Transverse colon (tissue), 4 donors: ENCODE data around the gene RABGAP1L. TPM values are rescaled to one million over a fixed set of nuclear protein-coding genes. Genes with fewer than 3 reads are reported as not detected.

Experiments used
- DNase-seq: peaks from one replicate; pipeline ENCODE4 v3.0.0-alpha.2; 2019
- H3K27ac ChIP-seq, 4 donors: fragments of 200-600 bp; sonication (generic); 2 replicates each; pipeline ENCODE4 v1.5.1; 2016 to 2018; ENCODE audit warnings: inconsistent platforms in 4 of 4
- H3K27me3 ChIP-seq: fragments of 200-600 bp; sonication (generic); 2 replicates; pipeline ENCODE4 v1.5.1; 2017; ENCODE audit warnings: inconsistent platforms
- H3K36me3 ChIP-seq, 4 donors: fragments of 200-600 bp; sonication (generic); 2 replicates each; pipeline ENCODE4 v1.5.1; 2017 to 2019; ENCODE audit warnings: inconsistent platforms in 4 of 4
- H3K4me1 ChIP-seq, 4 donors: fragments of 200-600 bp; sonication (generic); 2 replicates each; pipeline ENCODE4 v1.5.1; 2017 to 2020; ENCODE audit warnings: inconsistent platforms in 4 of 4
- H3K4me3 ChIP-seq, 4 donors: fragments of 200-600 bp; sonication (generic); 1 replicate in 1 of 4; 2 replicates in 3 of 4; pipeline versions ENCODE4 v1.5.1 to v1.6.1; 2017 to 2019; ENCODE audit warnings: inconsistent platforms in 4 of 4
- H3K9me3 ChIP-seq, 2 donors: fragments of 200-600 bp; sonication (generic); 2 replicates each; pipeline ENCODE4 v1.5.1; 2017 to 2019; ENCODE audit warnings: inconsistent platforms in 2 of 2
- EP300 ChIP-seq: sonication (generic); formaldehyde crosslinking; IDR thresholded peaks from one replicate; pipeline ENCODE4 v1.6.1; 2017; ENCODE audit warnings: antibody characterized with exemption, low read depth
- POLR2A ChIP-seq: fragments of 450-650 bp; IDR thresholded peaks from one replicate; pipeline ENCODE4 v1.6.1; 2016; ENCODE audit warnings: antibody characterized with exemption, mild to moderate bottlenecking, moderate library complexity
- POLR2AphosphoS5 ChIP-seq, 3 donors: sonication (generic); formaldehyde crosslinking; IDR thresholded peaks; one replicate each; pipeline ENCODE4 v1.6.1; 2016; ENCODE audit warnings: antibody characterized with exemption in 3 of 3
- WGBS, 2 donors: methylation state at CpG; one replicate each; pipeline ENCODE4 v1.1.5; 2018; ENCODE audit warnings: low coverage in 1 of 2; 5-methylcytosine and 5-hydroxymethylcytosine counted together
- in situ Hi-C, 4 donors: fragments of 200-750 bp; cut with MboI; loops; one replicate each; pipeline versions ENCODE4 v1.15.0 to v1.15.1; 2017; ENCODE audit warnings: low sequenced_read_pairs in 3 of 4, low pct_ligation_motif_present in 1 of 4, low pct_unique_long_range_greater_than_20kb in 1 of 4
- intact Hi-C: fragments of 100-400 bp; cut with DNase I; formaldehyde crosslinking; loops from one replicate; pipeline ENCODE4 v1.15.1; 2023; ENCODE audit warnings: low total_unique reads
- total RNA-seq, 4 donors: library from RNA; depleted of rRNA; stranded (reverse); fragments of >200 nt; gene quantifications; one replicate each; pipeline ENCODE4 v1.1.0, GENCODE V29; 2016
- TF ChIP-seq, protein P1 (sequence below), 5 experiments: fragments of 200-600 bp in 3 of 5; fragments of 450-650 bp in 2 of 5; sonication (generic) in 3 of 5; IDR thresholded peaks; 1 replicate in 2 of 5; 2 replicates in 3 of 5; pipeline ENCODE4 v1.5.1; 2016 to 2017; ENCODE audit warnings: antibody characterized with exemption in 5 of 5, inconsistent platforms in 3 of 5, mild to moderate bottlenecking in 2 of 5, moderate library complexity in 1 of 5

RABGAP1L gene
- total RNA-seq, 4 donors from 2014 or later = 68.9 to 127 (median 99.9) TPM

GRCh38 chr1:174956086-174956485, 796.8 kb downstream of the RABGAP1L start:
- in situ Hi-C loops = no loop called here
- H3K9me3 ChIP-seq = no peaks in the 10 kb centered on the region
- DNase-seq = no peak
- TF ChIP-seq EP300 = no peak
- TF ChIP-seq, protein P1, sequence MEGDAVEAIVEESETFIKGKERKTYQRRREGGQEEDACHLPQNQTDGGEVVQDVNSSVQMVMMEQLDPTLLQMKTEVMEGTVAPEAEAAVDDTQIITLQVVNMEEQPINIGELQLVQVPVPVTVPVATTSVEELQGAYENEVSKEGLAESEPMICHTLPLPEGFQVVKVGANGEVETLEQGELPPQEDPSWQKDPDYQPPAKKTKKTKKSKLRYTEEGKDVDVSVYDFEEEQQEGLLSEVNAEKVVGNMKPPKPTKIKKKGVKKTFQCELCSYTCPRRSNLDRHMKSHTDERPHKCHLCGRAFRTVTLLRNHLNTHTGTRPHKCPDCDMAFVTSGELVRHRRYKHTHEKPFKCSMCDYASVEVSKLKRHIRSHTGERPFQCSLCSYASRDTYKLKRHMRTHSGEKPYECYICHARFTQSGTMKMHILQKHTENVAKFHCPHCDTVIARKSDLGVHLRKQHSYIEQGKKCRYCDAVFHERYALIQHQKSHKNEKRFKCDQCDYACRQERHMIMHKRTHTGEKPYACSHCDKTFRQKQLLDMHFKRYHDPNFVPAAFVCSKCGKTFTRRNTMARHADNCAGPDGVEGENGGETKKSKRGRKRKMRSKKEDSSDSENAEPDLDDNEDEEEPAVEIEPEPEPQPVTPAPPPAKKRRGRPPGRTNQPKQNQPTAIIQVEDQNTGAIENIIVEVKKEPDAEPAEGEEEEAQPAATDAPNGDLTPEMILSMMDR (IDR thresholded peaks at IDR 0.05) = no peak
- TF ChIP-seq POLR2AphosphoS5 (IDR thresholded peaks at IDR 0.05) = no peak
- no peak for TF ChIP-seq POLR2A
- no peaks in the 10 kb centered on the region for H3K27me3 ChIP-seq
- H3K4me1 ChIP-seq = peaks cover 8 to 30% (median 14%) of the 10 kb centered on the region in 4 donors
- no peaks in the 10 kb centered on the region for H3K36me3 ChIP-seq
- H3K27ac ChIP-seq = no peak overlapping the region
- intact Hi-C loops = no loop called here
- no peak overlapping the region for H3K4me3 ChIP-seq
- 60 to 94% methylated on average over 1 to 3 of the region's 3 CpGs for WGBS, 2 donors

DNA sequence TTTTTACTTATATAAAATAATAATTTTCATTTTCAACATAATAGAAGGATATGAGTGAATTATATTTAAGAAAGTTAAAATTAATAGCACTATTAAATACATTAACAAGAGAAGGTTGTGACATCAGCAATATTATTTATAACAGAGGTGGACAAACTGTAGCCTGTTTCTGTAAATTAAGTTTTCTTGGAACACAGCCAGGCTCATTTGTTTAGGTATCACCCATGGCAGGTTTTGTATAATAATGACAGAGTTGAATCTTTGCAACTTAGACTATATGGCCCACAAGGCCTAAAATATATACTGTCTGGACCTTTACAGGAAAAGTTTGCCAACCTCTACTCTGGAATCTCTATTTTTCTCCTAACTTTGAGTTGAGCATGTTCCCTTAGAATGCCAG, 797.7 kb downstream of the RABGAP1L start:
- H3K27ac ChIP-seq = no peak overlapping the region
- H3K9me3 ChIP-seq = no peaks in the 10 kb centered on the region
- H3K4me1 ChIP-seq = peaks cover 8 to 30% (median 14%) of the 10 kb centered on the region in 4 donors
- no peaks in the 10 kb centered on the region for H3K36me3 ChIP-seq
- in situ Hi-C loops = no loop called here
- intact Hi-C loops = no loop called here
- H3K4me3 ChIP-seq = no peak overlapping the region
- no peaks in the 10 kb centered on the region for H3K27me3 ChIP-seq
- TF ChIP-seq POLR2A (no peak), EP300 (no peak), POLR2AphosphoS5 (IDR thresholded peaks at IDR 0.05) (no peak)
- TF ChIP-seq, protein P1 (IDR thresholded peaks at IDR 0.05) = no peak
- no peak for DNase-seq

DNA sequence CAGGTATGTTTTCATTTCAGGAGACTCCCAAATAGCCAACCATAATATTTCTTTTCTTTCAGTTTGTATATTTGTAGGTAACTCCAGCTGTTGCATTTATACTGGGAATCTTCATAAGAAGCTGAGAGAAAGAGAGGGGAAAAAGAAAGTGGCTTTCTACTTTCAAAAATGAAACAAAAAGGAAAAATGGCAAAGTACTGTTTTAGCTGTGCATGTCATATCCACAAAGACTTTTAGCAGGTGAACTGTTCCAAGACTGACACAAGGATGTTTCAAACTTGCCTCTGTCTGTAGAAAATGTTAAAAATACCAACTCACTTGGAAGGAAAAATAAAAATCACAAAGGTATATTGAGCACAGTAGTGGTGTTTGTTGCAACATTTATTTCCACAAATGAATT, 798.5 kb downstream of the RABGAP1L start:
- Histone ChIP-seq H3K36me3 (no peaks in the 10 kb centered on the region), H3K27me3 (no peaks in the 10 kb centered on the region), H3K4me1 (peaks cover 8 to 25% (median 12%) of the 10 kb centered on the region in 4 donors), H3K27ac (no peak overlapping the region), H3K9me3 (no peaks in the 10 kb centered on the region), H3K4me3 (no peak overlapping the region)
- TF ChIP-seq POLR2AphosphoS5 (IDR thresholded peaks at IDR 0.05) (no peak), POLR2A (no peak), EP300 (no peak)
- TF ChIP-seq, protein P1 (IDR thresholded peaks at IDR 0.05) = no peak
- intact Hi-C loops = no loop called here
- DNase-seq = no peak
- in situ Hi-C loops = no loop called here

- Histone ChIP-seq H3K9me3 (no peaks in the 10 kb centered on the region), H3K27ac (no peak overlapping the region), H3K4me3 (no peak overlapping the region), H3K27me3 (no peaks in the 10 kb centered on the region), H3K36me3 (no peaks in the 10 kb centered on the region), H3K4me1 (peaks cover 8 to 25% (median 13%) of the 10 kb centered on the region in 4 donors)
- intact Hi-C loops (no loop called here), in situ Hi-C loops (no loop called here)
- WGBS, 2 donors = 90 to 100% methylated on average over 1 of the region's 1 CpG
- DNase-seq = no peak
- TF ChIP-seq, protein P1 (IDR thresholded peaks at IDR 0.05) = no peak
- no peak for TF ChIP-seq POLR2AphosphoS5 (IDR thresholded peaks at IDR 0.05)
- no peak for TF ChIP-seq POLR2A
- TF ChIP-seq EP300 = no peak
These were observed 799.1 kb downstream of the RABGAP1L start for GRCh38 chr1:174958396-174958795.
